ENCODE results near the gene VAC14.

The VAC14 gene

DNA sequence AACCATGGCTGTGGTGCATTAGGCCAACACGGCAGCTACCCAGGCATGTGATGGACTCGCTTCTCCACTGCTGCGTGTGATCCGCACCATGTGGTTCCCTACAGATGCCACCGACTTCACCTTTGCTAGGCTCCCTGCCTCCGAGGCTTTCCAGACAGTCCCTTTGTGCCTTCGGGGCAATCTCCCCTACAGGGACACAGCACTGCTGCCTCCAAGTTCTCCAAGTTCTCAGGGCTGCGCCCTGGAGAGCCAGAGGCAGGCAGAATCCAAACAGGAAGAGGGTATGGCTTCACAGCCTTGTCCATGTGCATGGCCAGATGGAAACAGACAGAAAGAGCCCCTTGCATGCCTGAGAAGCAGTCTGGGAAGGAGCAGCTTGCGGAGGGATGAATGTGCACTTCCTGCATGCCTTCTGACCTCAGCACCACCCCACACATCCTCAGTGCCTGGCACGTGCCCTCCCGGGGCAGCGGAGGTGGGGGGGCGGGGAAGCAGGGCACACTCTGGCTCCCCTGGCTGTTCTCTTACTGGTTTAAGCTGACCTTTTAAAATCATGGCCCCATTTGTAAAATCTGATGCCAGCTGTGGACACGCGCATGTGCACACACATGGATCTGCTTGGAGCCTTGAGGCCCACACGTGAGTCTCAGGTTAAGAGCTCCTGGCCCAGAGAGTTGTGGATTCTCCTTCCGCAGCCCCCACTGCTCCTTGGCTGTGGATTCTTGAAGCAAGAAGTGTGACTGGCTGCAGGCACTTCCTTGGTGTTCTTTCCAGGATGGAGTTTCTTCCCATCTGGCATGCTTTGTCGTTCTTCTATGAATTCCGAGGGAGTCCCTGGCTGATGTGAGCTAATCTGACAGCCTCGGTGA lies 59.8 kb downstream of the VAC14 start:
- no peak for DNase-seq

DNA sequence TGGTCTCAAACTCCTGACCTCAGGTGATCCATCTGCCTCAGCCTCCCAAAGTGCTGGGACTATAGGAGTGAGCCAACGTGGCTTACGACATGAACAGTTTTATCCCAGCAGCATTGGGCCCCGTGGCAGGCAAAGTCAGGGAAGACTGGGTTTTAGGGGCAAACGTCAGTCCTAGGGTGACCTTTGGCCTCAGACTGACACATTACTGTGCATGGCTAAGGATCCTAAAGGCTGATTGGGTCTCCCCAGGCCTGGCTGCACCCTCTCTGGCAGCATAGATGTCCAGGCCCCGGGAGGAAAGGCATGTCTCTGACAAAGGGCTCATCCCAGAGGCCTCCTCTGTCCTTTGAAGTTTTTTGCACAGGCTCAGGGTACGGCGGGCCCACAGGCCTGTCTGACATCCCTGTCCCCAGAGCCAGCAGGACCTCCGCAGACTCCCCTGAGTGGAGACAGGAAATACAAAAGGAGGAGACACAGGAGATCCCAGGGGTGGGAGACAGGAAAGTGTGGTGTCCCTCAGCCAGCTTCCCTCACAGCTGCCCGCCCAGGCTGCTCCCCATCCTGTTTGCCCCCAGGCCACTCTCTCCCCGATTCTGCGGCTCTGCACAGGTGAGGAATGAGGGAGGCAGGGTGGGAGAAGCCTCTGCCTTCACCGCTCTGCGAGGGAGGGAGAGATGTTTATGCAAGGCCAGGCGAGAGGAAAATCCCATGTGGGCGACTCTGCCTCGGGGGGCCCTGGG lies 60.6 kb downstream of the VAC14 start:
- DNase-seq: no peak

DNA sequence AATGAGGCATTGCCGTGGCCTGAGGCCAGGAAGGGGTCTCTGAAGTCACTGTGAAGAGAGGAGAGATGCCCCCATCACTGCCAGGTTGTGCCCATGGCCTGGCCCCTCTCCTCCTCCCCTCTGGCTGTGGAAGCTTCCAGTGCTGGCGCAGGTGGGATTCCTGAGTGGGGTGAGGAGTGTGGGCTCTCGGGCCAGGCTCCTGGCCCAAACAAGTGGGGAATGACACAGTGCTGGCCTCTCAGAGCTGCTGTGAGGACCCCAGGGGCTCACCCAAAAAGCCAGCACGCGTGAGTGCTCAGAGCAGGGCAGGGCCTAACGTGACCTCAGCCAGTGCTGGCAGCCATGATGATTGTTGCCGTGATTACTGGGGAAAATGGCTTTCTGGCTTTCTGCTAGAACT lies 61.6 kb downstream of the VAC14 start:
- DNase-seq: no peak

DNA sequence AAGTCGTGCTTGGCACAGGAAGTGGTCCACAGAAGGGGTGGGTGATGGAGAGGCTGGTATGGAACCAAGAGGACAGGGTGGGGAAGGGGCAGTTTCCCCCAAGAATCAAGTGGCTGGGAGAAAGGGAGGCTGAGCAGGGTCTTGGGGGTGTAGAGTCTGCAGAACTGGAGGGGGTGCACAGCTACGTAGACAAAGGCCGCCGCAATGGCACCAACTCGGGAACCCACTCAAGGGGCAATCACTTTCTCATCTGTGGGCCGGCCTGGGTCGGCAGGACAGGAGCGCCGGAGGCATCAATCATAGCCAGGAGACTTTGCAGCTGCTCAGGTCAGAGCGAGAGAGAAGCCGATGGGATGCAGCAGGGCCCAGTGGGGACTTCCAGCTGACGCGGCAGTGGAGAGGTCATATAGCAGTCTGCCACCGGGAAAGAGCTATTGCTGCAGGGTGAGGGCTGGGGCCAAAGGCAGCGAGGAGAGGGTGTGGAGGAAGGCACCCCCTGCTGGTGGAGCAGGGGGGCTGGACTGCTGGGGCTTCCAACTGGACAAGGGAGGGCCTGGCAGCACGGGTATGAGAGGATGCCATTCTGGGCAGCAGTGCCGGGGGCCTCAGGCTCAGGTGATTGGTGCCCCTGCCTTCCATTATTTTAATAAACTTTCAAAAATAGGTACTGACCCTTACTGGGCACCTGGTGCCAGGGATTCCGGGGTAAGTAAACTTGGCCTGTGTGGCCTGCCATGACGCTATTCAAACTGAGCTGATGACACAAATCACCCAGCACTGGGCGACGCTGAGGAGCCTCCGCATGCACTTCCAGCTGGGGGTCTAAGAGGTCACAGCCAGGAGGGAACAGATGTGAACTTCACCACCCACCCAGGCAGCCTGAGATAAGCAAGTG lies 62.6 kb downstream of the VAC14 start:
- peak; percentile 12 to 14 for DNase-seq

DNA sequence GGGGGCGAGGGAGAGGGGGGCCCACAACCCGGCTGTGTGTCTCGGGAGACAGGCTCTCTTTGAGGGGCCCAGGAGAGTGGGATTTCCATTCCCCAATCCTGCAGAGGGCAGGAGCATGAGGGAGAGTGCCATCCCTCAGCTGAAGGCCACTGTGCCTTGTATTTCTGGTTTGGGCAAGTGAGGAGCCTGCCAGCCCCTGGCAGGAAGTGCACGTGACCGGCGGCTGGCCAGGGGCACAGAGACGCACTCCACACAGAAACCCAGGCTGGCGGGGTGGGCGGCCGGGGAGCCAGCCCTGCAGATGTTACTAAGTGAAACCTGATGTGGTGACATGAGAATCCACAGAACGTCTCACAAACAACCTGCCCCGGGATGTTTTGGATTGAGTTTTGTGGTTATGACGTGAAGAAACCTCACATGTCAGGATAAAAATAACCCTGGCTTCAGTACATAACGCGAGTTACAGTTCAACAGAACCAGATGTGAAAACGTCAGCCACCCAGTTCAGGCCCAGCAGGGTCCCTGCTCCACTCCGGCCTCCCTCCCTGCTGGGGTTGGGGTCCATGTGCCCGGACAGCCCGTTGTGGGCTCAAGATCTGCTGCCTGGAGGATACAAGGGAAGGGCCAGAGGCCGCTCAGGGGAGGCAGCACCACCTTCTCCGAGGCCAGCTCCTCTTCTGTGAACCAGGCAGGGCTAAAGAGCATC lies 63.4 kb downstream of the VAC14 start:
- peak; percentile 62 to 67 for DNase-seq

DNA sequence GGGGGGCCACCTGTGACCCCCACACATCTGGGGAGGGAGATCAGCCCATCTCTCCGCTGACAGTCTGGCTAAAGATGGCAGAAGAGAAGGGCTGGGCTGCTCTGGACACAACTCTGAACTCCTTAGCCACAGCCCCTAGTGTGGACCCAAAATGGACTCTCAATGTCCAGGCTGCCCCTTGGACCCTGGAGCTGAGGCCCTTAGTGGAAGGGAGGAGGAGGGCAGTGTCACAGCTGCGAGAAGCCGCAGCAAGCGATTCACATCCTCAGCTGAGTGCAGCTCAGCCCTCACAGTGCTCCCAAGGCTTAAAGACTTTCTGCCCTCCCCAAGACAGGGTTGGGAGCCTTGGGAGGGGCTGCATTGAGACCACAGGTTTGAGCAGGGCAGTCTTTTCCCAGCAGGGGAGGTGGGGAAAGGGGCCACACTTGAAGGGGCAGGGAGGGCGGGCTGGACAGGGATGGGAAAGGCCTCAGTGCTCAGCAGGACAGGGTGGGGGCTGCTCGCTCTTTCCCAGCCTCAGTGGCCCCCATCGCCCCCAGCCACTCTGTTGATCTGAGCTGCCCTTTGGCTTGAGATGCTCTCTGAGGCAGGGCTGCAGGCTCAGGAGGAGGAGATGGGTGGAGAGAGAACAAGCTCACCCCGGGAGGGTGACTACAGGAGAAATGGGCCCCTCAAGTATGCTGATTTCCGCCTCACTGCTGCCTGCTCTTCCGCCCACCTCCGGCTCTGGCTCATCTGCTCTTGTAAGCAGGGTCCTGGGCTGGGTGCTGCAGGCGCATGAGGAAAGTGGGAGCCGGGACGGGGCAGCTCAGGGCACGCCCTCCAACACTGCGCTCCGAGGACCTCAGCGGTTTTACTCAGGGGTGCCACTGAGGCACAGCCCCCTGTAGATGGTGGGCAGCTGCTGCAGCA lies 64.2 kb downstream of the VAC14 start:
- no peak for DNase-seq

DNA sequence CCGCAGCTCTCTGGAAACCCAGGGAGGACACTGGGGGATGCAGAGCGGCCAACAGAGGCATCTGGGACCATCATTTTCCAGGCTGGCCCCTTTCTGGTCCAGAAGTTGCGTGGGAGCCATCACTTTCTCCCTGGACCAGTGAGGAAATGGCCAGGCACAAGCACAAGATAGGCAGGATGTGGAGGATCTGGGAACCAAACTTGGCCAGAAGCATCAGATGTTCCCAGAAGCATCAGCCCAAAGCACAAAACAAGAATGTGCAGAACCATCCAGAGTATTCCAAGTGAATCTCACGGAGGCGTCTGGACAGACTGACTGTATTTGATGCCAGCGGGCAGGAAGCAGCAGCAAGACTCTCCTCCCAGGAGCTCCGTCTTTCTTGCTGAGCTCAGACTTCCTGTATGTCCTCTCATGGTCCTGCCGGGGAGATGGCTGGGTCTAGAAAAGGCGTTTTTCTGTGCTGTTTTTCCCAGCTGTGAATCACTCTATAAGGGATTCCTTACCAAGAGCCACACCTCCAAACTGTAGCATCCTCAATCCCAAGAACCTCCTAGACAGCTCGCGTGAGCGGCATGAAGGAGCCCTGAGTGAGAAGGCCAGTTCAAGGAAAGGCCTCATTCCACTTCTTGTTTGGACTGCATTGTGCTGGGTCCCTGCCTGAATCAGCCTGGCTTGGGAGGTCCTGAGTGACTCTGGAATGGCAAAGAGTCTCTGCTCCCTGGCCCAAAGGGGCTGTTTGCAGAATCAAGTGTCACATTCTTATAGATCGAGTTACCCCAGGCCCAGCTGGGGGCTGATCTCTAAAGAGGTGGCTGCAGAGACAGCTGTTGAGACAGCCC lies 65.6 kb downstream of the VAC14 start:
- DNase-seq: no peak

DNA sequence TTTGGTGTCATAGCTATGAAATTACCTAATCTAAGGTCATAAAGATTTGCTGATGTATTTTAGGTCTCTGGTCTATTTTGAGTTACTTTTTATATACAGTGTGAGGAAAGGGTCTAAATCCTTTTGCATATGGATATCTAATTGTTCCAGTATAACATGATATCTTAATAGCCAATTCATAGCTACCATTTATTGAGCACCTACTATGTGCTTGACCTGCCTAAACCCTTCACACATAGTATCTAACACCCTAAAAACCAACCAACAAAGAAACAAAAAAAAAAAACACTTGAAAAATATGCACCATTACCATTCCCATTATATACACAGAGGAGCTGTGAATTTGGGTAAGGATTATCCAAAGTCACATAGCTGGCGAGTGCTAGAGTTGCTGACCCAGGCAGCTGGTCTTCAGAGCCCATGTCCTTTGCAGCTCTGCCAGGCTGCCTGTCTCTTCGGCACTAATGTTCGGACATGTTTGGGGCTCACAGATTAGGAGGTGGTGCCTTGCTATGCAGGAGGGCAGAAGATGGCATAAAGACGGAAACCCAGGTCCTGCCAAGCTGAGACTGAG lies 66.3 kb downstream of the VAC14 start:
- DNase-seq: no peak

DNA sequence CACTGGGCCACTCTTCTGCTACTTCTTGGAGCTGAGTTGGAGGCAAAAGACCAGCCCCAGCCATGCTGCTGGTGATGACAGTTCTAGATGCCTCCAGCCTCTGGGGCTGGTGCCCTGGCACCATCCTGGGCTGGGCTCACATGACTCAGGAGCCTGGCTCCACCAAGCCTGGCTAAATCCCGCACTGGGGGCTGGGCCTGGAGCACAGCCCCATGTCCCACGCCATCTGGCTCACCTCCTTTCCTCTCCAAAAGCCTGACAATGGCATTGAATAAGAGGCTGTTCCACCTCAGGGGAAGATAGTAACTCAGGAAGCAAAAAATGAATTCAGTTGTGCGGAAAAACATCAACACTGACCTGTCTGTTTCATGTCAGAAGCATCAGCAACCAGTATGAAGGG lies 70.0 kb downstream of the VAC14 start:
- no peak for DNase-seq

DNA sequence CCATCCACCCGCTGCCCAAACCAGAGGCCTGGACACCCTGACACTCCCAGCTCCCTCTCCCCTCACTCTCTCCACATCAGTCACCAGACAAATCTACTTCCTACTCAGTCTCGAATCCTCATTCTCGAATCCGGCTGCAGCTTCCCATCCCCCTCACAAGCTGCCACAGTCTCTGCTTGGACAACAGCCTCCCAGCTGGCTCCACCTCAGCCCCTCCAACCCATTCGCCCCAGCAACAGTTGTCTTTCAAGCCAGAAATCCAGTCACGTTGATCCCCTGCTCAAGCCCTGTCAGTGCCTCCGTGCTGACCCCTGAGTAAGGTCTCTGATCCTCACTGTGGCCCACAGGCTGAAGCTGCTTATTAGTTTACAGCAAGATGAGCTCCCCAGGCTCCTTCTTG lies 70.9 kb downstream of the VAC14 start:
- no peak for DNase-seq

DNA sequence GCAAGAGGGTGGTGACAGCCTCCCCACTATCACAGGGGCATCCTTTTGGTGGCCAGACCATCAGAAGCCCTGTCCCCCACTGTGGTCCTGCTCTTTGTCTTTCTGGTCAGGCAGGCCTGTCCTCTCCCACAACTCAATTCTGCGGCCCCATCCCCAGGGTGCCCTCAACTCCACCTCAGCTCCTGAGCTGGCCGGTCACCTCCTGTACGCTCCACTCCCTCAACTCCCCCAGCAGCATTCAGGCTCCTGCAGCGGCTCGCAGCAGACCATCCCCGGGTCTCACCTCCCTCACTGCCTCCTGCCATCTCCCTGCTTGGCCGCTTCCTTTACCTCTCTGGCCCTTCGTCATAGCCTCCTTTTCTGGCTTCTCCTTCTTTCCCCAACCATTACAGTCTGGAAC lies 71.7 kb downstream of the VAC14 start:
- DNase-seq: no peak

DNA sequence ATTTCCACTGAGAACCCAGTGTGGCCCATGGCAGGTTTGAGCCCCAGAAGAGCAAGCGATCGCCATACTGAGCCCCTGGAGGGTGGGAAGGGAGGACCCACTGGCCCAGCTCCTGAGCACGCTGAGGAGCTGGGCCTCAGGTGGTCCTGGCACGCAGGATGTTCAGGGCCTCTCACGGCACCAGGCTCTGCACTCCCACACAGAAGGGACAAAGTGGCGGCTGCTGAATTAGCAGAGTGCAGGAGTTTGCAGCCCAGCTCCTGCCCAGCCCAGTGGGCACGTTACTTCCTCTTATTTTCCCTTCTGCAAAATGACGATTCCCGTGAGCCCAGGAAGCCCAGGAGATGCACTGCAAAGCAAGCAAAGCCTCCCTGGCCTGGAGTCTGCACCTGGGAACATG lies 72.8 kb downstream of the VAC14 start:
- no peak for DNase-seq

DNA sequence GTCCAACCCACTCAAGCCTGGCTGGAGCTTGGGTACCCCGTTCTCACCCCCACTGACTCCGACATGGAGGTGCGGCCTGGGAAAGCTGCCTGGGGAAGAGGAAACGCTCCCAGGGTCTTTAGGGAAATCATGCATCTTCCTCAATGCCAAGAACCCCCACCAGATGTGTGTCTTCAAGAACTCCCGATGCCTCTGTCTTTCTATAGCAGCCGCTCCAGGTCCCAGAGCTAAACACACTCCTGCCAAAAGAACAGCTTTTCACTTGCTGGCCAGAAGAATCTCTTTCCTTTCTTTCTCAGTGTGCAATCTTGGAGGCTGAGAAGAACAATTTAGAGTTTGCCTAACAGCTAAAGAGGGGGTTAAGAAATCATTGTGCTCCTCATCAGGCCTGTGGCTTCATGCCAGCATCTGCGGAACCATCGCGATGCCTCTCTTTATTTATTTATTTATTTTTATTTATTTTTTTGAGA lies 74.0 kb downstream of the VAC14 start:
- DNase-seq: no peak

DNA sequence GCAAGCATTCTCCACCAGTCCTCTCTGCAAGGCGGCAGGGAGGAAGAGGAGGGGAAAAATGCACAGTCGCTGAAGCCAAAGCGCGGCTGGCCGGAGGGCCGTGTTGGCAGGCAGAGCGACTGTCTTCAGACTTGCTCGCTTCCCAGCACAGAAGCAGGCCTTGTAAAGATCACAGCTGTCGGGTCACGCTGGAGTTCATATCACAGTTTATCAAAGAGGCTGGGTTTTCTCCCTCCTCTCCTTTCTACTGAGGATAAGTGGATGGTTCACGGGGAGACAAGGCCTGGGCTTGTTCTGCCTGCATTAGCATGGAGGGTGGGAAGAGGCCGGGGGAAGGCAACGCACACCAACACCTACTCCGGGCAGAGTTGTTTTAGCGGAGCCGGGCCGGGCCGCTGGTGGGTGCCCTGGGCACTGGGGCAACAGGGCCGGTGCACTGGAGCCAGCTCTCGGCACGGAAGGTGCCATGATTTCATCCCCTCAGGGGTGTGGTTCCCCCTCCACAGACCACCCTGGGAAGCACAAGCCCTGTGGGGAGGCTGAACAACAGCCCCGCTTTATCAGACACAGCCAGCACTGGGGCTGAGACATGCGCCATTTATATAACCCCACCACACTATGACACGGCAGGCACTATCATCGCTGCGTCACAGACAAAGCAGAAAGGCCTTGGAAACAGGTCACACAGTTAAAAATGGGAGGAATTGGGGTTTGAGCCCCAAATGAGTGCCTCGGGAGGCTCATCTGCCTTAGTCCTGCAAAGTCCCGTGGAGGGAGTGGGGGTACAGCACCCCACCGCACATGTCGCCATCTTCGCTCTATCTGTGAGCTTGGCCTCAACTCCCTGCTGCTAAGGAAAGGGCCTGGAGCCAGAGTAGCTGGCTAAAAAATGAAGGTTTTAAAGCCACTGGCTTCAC lies 74.8 kb downstream of the VAC14 start:
- no peak for DNase-seq

DNA sequence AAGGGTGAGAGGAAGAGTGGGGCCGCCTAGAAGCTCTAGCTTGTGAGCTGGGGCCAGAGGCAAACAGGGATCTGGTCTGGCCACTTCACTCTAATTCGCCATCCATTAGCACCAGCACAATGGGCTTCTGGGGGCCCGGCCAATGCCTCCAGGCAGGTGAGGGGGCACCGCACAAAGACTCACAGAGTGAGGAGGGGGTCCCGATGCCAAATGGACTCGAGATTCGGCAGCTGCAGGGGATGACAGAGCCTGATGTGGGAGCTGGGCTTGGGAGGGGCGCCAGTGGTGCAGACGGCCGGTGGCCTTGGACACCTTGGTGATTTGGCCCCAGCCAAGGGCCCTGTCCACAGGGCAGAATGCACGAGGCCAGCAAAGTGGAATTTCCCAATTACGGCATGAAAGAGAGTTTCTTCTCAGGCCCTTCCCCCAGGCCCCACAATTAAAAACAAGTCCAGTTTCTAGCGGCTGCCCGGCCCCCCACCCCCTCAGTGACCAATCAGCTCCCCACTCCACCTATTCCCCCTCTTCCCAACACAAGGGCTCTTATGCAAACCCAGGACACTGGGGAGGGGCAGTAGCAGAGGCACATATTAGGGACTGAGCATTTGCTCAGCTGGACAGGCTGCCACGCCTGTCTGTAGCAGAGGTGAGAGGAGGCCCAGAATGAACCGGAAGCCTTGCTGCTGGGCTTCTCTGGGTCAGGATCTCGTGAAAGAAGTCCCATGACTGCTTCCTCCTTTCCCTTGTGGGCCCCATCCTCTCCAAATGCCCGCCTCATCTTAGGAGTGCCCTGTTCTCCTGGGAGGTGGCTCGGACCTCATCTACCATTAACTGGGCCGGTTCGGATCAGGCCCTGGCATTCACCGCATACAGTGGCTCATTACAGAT lies 75.7 kb downstream of the VAC14 start:
- no peak for DNase-seq

DNA sequence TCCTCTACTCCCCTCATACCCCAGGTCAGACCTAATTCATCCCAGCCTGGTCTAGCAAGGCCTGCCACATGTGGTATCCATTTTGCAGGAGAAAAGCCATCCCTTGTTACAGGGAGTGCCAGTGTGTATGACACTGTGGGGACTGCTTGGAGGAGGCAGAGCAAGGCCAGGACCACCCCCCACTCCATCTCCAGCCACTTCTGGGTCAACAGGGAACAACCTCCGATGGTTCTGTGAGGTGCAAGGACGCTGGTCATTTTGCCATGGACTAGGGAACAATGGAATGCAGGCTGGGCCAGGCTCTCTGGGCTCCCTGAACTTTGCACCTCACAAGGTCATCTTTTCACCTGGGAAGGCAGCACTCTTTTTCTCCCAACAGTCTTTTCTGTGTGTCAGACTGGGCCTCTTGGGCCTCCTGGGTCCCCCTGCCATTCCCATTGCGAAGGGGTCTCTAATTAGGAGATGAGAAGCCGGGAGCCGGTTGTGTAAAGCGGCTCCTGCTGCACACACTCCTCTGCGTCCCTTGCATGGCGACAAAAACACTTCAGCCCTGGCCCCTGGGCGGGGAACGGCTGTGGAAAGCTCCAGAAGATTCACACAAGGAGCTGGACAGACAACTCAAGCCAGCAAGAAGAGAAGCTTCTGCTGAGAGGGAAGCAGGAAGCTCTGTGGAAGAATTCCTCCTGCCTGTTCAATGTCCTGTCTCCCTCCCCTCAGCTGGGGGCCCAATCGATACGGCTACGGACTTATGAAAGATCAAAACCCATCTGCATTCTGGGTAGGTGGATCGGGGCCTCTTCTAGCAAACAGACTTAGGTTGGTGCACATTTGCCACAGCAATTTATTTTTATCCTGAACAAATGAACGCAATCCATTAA lies 76.6 kb downstream of the VAC14 start:
- DNase-seq: no peak

DNA sequence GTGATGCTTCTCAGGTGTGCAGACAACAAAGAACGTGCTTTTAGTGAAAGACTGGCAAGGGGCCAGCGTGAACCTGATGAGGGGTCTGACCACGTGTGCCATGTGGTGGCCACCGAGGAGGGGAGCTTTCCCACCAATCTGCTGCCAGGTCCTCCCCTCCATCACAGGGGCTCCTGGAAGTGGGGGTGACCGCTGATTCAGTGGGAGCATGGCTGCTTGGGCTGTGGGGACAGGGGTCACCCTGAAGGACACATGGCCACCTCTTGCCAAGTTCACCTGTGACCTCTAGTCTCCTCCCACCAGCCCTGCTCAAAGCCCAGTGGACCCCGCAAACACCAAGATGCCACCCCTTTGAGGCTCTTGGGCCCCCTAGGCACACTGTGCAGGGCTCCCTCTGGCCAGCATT lies 77.2 kb downstream of the VAC14 start:
- DNase-seq: no peak
